ENCODE data around the gene ARMC9.
"Not testable (repeated sequence)": the region's sequence is repeated elsewhere in the genome, so short reads cannot be mapped to it uniquely, and the experiment has no call there.

Gene ARMC9

GRCh38 chr2:231245249-231246094, 47.0 kb downstream of the ARMC9 start:
- DNase-seq: no peak

- no peak for DNase-seq
Measured at GRCh38 chr2:231246171-231246842, 47.9 kb downstream of the ARMC9 start.

- no peak for DNase-seq
Measured at GRCh38 chr2:231250146-231250545, 51.7 kb downstream of the ARMC9 start.

GRCh38 chr2:231250698-231251097, 52.3 kb downstream of the ARMC9 start:
- no peak for DNase-seq

- DNase-seq: not testable (repeated sequence)
Measured at GRCh38 chr2:231253292-231253691, 54.9 kb downstream of the ARMC9 start.

- no peak for DNase-seq
Measured at GRCh38 chr2:231256494-231256893, 58.1 kb downstream of the ARMC9 start.

- DNase-seq: no peak
Measured at GRCh38 chr2:231257763-231258162, 59.3 kb downstream of the ARMC9 start.

- no peak for DNase-seq
Measured at GRCh38 chr2:231258701-231259100, 60.3 kb downstream of the ARMC9 start.

- no peak for DNase-seq
Measured at GRCh38 chr2:231259104-231259503, 60.7 kb downstream of the ARMC9 start.

GRCh38 chr2:231260442-231261208, 62.2 kb downstream of the ARMC9 start:
- no peak for DNase-seq

GRCh38 chr2:231263118-231263831, 64.8 kb downstream of the ARMC9 start:
- no peak for DNase-seq

- DNase-seq: no peak
Measured at GRCh38 chr2:231270221-231271114, 72.0 kb downstream of the ARMC9 start.

GRCh38 chr2:231272991-231273390, 74.6 kb downstream of the ARMC9 start:
- DNase-seq: no peak

GRCh38 chr2:231276987-231277386, 78.6 kb downstream of the ARMC9 start:
- DNase-seq: no peak

GRCh38 chr2:231277962-231278361, 79.5 kb downstream of the ARMC9 start:
- DNase-seq: no peak

- DNase-seq: no peak
Measured at GRCh38 chr2:231278868-231279267, 80.4 kb downstream of the ARMC9 start.

GRCh38 chr2:231280846-231281245, 82.4 kb downstream of the ARMC9 start:
- DNase-seq: no peak

- DNase-seq: no peak
Measured at GRCh38 chr2:231284296-231284695, 85.9 kb downstream of the ARMC9 start.

- DNase-seq: no peak
Measured at GRCh38 chr2:231286964-231287363, 88.5 kb downstream of the ARMC9 start.

- no peak for DNase-seq
Measured at GRCh38 chr2:231287696-231288095, 89.3 kb downstream of the ARMC9 start.

- DNase-seq: no peak
Measured at GRCh38 chr2:231288590-231288989, 90.2 kb downstream of the ARMC9 start.
